HFFc6 (cell line): ENCODE results near the gene AFDN. TPM values are rescaled to one million over a fixed set of nuclear protein-coding genes. Genes with fewer than 3 reads are reported as not detected.

Experiments
- DNase-seq: peaks from one replicate; pipeline ENCODE4 v3.0.0-alpha.2; 2018
- H3K27ac Mint-ChIP-seq: 2 replicates; pipeline ENCODE4 v1.8.0; 2020; ENCODE audit warnings: mild to moderate bottlenecking, mixed read lengths
- H3K27me3 Mint-ChIP-seq: 2 replicates; pipeline ENCODE4 v1.8.0; 2021; ENCODE audit warnings: mild to moderate bottlenecking, moderate library complexity, mixed read lengths; ENCODE audit not compliant: insufficient read depth
- H3K36me3 Mint-ChIP-seq: 2 replicates; pipeline ENCODE4 v1.8.0; 2021; ENCODE audit warnings: low read depth, mixed read lengths
- H3K4me1 Mint-ChIP-seq: 2 replicates; pipeline ENCODE4 v1.8.0; 2020; ENCODE audit warnings: low read depth, mixed read lengths
- H3K4me3 Mint-ChIP-seq: 2 replicates; pipeline ENCODE4 v1.8.0; 2020; ENCODE audit warnings: mild to moderate bottlenecking, moderate library complexity, mixed read lengths
- H3K9me3 Mint-ChIP-seq: 2 replicates; pipeline ENCODE4 v1.8.0; 2020; ENCODE audit warnings: mild to moderate bottlenecking, mixed read lengths
- total RNA-seq, 6 experiments: library from RNA; stranded (reverse); fragmentation: NEBNext Ultra II Directional; extraction: Animal tissue kit (Norgen Biotek cat#: 25700); gene quantifications; 2 replicates in 1 of 6; 3 replicates in 5 of 6; pipeline ENCODE4 v1.2.3, GENCODE V29; 2021
- TF ChIP-seq, protein P1 (sequence below): fragments of 200-600 bp; sonication (generic); IDR thresholded peaks from 2 replicates; pipeline ENCODE4 v1.5.0; 2021; ENCODE audit warnings: antibody characterized with exemption, mild to moderate bottlenecking

Gene AFDN
- total RNA-seq, 6 experiments from 2014 or later, result 16.1 to 20.3 (median 17.4) TPM

- Mint-ChIP-seq H3K27ac (no peak overlapping the region), H3K27me3 (no peaks in the 10 kb centered on the region), H3K9me3 (no peaks in the 10 kb centered on the region), H3K4me1 (no peaks in the 10 kb centered on the region), H3K36me3 (no peaks in the 10 kb centered on the region), H3K4me3 (no peak overlapping the region)
- TF ChIP-seq, protein P1, sequence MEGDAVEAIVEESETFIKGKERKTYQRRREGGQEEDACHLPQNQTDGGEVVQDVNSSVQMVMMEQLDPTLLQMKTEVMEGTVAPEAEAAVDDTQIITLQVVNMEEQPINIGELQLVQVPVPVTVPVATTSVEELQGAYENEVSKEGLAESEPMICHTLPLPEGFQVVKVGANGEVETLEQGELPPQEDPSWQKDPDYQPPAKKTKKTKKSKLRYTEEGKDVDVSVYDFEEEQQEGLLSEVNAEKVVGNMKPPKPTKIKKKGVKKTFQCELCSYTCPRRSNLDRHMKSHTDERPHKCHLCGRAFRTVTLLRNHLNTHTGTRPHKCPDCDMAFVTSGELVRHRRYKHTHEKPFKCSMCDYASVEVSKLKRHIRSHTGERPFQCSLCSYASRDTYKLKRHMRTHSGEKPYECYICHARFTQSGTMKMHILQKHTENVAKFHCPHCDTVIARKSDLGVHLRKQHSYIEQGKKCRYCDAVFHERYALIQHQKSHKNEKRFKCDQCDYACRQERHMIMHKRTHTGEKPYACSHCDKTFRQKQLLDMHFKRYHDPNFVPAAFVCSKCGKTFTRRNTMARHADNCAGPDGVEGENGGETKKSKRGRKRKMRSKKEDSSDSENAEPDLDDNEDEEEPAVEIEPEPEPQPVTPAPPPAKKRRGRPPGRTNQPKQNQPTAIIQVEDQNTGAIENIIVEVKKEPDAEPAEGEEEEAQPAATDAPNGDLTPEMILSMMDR, result no peak
- no peak for DNase-seq
Observed at GRCh38 chr6:167937948-167938911, 111.5 kb downstream of the AFDN start.

DNA sequence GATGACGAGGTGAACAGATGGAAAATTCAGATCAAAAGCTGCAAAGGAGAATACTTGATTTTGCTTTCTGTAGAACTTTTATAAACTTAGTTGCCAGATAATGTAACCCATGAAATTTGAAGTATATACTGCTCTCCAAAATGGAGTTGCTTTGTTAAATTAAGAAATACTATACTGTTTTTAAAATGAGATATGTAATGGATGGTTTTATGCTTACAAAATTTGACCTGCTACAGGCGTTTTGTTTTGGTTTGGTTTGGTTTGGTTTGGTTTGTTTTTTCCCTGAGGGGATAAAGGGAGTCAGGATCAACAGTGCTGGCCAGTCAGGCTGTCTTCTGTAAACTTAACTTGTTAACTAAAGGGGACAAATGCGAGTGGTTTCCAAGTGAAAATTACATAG lies 115.1 kb downstream of the AFDN start:
- Mint-ChIP-seq H3K4me1 (no peaks in the 10 kb centered on the region), H3K27me3 (no peaks in the 10 kb centered on the region), H3K36me3 (no peaks in the 10 kb centered on the region), H3K9me3 (no peaks in the 10 kb centered on the region), H3K4me3 (no peak overlapping the region), H3K27ac (no peak overlapping the region)
- DNase-seq, result no peak
- TF ChIP-seq, protein P1, result no peak

GRCh38 chr6:167944130-167944529 lies 117.4 kb downstream of the AFDN start:
- Mint-ChIP-seq H3K4me1 (peaks cover 5% of the 10 kb centered on the region; the same call in 1 of the 2 replicates), H3K9me3 (no peaks in the 10 kb centered on the region), H3K4me3 (no peak overlapping the region), H3K27me3 (no peaks in the 10 kb centered on the region; the same call in 1 of the 2 replicates), H3K27ac (no peak overlapping the region), H3K36me3 (peaks cover 5% of the 10 kb centered on the region; the same call in 1 of the 2 replicates)
- TF ChIP-seq, protein P1, result no peak
- no peak for DNase-seq

DNA sequence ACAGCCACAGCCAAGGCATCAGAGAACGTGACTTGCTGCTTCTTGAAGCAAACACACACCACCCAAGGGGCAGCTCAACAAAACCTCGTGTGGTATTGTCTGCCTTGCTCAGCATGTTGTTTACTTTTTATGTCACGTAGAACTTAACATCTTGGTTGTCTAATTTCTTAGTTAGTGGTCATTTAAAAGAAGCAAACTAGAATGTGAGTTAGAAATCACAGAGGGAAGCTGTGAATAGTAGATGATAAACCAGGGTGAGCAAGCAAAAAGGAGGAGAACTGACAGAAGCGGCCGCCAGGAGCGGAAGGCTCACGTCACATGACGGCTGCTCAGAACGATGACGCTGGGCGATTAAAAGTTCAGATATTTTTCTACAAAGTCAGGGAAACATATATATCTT lies 119.3 kb downstream of the AFDN start:
- no peak for DNase-seq
- H3K36me3 Mint-ChIP-seq, result peaks cover 6% of the 10 kb centered on the region; the same call in 1 of the 2 replicates
- H3K27ac Mint-ChIP-seq, result no peak overlapping the region
- H3K4me1 Mint-ChIP-seq, result peaks cover 6% of the 10 kb centered on the region; the same call in 1 of the 2 replicates
- H3K4me3 Mint-ChIP-seq, result no peak overlapping the region
- H3K27me3 Mint-ChIP-seq, result no peaks in the 10 kb centered on the region; the same call in 1 of the 2 replicates
- TF ChIP-seq, protein P1, result no peak
- no peaks in the 10 kb centered on the region for H3K9me3 Mint-ChIP-seq

- H3K36me3 Mint-ChIP-seq, result peaks cover 6% of the 10 kb centered on the region; the same call in 1 of the 2 replicates
- TF ChIP-seq, protein P1, result no peak
Observed at GRCh38 chr6:167946604-167947003, 119.9 kb downstream of the AFDN start.

More at GRCh38 chr6:167946604-167947003, 119.9 kb downstream of the AFDN start:
- Mint-ChIP-seq H3K4me1 (peaks cover 6% of the 10 kb centered on the region; the same call in 1 of the 2 replicates), H3K4me3 (no peak overlapping the region), H3K27me3 (no peaks in the 10 kb centered on the region; the same call in 1 of the 2 replicates), H3K27ac (no peak overlapping the region), H3K9me3 (no peaks in the 10 kb centered on the region)
- DNase-seq, result no peak
